Epithelial cell of prostate (primary cell): ENCODE measurements around the gene ACP7.

ENCODE experiments used
- DNase-seq: peaks from one replicate; pipeline ENCODE4 v3.0.0-alpha.2; 2011; ENCODE audit warnings: low read depth, low spot score
- H3K27ac ChIP-seq: fragments of 450-650 bp; 2 replicates; pipeline ENCODE4 v1.5.1; 2017; ENCODE audit warnings: mild to moderate bottlenecking

Gene ACP7

DNA sequence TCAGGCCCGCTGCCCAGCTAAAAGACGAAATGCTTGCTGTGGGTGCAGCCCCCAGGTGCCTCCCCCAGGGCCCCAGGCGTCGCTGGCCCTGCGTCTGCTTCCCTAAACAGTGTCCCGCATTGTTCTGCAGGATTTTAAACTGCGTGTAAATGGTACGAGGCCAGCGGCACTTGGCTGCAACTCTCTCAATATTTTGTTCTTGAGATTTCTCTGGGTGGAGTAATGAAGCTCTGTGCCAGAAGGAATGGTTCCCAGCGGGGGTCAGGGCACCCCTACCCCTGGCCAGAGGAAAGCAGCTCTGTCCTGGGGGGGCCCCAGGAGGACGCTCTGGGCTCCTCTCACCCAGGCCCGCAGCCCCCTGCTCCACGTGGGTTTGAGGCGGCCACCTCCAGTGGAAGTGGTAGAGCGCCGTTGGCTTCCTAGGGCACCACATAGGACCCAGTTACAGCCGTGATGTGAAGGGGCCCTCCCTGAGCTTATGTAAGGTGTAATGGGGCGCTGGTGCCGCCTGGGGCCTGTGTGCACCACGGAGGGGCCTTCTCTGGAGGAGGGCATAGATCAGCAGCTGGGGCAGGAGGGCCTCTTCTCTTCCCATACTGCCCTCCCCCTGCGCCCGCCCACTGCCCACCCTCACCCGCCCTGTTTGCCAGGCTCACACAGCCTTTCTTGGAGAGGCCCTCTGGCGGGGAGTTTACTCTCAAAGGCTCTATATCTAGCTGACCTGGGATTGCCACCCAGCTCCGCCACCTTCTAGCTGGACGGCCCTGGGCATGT, 61.2 kb downstream of the ACP7 start:
- H3K27ac ChIP-seq: no peak overlapping the region
- no peak for DNase-seq

DNA sequence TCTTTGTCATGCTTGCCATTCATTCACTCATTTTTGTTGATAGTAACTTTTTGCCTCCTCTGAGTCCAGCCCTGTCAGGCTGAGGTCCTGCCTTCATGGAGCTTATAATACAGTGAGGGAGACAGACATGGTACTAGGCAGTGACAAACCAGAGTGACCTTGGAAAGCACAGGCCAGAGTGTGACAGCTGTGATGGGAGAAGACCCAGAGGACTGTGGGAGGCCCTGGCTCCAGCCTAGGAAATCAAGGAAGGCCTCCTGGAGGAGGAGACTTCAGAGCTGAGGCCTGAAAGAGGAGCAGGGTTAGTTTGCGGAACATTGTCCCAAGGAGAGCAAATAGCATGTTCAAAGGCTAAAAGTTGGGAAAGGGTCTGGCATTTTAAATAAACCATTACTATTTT, 61.9 kb downstream of the ACP7 start:
- H3K27ac ChIP-seq: no peak overlapping the region
- DNase-seq: no peak

DNA sequence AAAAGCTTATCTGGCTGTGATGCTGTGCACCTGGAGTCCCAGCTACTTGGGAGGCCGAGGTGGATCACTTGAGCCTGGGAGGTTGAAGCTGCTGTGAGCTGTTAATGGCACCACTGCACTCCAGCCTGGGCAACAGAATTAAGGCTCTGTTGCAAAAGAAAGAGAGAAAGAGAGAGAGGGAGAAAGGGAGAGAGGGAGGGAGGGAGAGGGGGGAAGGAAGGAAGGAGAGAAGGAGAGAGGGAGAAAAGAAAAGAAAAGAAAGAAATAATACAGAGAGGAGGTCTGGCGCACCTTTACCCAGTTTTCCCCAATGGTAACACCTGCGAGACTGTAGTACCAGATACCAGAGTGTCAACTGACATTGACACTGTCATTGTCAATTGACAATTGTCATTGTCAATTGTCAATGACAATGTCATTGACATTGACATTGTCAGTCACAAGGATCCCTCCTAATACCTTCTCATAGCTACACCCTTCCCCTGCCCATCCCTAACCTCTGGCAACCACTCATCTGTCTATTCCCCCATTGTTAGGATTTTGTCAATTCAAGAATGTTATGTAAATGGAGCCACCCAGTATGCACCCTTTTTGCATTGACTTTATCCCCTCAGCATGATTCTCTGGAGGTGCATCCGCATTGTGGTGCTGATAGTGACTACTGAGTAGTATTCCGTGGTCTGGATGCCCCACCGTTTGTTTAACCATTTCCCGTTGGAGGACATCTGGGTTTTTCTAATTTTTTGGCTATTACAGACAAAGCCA, 62.7 kb downstream of the ACP7 start:
- DNase-seq: no peak
- H3K27ac ChIP-seq: no peak overlapping the region

DNA sequence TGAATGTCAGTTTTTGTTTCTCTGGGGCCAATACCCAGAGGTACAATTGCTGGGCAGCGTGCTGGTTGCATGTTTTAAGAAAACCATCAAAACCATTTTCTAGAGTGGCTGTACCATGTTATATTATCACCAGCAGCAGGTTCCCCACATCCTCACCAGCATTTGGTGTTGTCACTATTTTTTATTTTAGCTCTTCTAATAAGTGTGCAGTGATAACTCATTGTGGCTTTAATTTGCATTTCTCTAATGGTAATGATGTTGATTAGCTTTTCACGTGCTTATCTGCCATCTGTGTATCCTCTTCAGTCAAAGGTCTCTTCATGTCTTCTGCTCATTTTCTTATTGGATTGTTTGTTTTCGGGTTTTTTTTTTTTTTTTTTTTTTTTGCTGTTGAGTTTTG, 63.3 kb downstream of the ACP7 start:
- DNase-seq: no peak
- H3K27ac ChIP-seq: no peak overlapping the region

DNA sequence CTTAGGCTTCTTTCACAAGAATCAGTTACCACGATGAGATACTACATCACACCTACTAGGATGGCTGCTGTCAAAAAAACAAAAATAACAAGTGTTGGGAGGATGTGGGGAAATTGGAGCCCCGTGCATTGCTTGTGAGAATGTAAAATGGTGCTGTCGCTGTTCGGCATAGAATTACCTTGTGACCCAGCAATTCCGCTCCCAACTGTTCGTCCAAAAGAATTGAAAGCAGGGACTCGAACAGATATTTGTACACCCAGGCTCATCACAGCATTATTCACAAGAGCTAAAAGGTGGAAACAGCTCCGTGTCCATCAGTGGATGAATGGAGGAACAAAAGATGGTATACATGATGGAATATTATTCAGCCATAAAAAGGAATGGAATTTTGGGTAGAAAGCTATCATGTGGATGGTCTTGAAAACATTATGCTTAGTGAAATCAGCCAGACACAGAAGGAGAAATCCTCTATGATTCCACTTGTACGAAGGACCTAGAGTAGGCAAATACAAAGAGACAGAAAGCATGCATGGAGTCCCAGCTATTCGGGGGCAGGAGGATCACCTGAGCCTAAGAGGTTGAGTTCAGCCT, 64.9 kb downstream of the ACP7 start:
- H3K27ac ChIP-seq: no peak overlapping the region
- DNase-seq: no peak

DNA sequence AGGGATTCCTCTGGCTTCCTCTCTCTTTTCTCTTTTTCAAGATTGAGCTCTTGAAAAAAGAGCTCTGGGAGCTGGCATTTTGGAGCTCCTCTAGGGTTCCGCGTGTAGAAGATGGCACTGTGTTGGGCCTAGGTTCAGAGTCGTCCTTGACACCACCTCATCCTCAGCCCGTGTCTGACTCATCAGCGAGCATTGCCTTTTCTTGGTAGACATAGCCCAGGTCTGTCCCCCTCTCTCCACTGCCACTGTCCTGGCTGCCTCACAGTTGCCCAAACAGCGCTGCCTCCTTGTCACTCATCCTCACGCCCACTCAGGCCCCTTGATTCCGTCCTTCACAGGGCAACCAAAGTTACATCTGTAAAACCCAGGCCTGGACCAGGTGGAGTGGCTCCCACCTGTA, 66.1 kb downstream of the ACP7 start:
- DNase-seq: no peak
- H3K27ac ChIP-seq: no peak overlapping the region

DNA sequence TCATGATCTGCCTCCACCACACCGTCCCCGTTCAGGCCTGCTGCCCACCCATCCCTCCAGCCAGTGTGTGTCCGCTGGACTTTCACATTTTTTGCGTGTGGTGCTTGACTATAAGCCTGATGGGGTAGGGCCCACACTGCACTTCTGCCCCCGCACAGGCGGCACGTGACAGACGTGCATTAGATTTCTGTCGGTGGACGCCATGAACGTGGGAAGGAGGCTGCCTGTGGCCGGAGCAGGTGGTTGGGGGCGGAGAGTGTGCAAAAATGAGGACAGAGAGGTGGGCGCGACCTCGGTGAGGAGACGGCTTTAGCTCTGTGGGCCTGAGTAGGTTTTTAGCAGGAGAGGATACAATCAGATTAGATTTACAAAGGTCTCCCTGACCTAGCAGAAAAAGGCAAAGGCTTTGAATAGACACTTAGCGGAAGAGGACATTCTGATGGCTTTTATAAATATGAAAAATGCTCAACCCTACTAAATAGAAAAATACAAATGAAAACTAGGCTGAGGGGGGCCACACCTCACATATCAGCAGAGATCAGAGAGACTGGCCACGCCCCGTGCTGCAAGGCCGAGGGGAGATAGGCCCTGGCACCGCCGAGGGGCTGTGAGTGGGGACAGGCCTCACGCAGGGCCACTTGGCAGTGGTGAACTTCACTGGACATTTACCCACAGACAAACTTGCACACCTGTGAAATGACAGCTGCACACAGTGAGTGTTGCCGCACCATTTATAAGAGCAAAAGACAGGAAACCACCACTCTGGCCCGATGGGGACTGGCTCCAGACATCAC, 66.8 kb downstream of the ACP7 start:
- no peak overlapping the region for H3K27ac ChIP-seq
- DNase-seq: no peak

DNA sequence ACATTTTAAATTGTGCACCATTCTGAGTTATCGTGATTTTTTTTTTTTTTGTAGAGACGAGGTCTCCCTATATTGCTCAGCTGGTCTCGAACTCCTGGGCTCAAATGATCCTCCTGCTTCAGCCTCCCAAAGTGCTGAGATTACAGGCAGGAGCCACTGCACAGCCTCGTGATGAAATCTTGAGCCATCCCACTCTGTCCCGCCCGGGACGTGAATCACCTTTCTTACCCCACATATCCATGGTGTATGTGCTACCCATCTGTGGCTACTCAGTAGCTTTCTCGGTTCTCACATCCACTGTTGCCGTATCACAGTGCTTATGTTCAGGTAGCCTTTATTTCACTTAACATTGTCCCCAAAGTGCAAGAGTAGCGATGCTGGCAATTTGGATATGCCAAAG, 67.9 kb downstream of the ACP7 start:
- peak overlapping the region; percentile 38 for H3K27ac ChIP-seq
- DNase-seq: no peak

DNA sequence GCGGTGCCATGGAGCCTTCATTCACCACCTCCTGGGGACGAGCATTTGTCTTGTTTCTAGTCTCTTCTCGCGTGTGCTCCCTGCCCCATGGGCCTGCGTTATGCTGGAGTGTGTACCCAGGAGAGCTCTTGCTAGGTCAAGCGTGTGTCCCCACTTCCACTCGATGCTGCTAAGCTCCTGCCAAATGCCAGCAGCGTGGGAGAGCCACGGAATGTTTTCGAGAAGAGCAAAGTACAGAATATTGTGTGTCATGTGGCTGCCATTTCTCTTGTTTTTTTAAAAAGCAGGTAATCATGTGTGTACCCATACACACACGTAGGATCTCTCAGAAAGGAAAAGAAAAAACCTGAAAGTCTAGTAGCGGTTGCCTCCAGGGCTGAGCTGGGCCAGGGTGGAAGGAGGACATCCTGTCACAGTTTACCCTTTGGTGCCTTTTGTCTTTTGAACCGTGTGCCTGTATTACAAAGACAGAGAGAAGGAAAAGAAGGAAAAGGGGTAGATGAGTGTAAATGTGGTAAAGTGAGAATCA, 70.0 kb downstream of the ACP7 start:
- DNase-seq: no peak
- H3K27ac ChIP-seq: peak overlapping the region; percentile 70

DNA sequence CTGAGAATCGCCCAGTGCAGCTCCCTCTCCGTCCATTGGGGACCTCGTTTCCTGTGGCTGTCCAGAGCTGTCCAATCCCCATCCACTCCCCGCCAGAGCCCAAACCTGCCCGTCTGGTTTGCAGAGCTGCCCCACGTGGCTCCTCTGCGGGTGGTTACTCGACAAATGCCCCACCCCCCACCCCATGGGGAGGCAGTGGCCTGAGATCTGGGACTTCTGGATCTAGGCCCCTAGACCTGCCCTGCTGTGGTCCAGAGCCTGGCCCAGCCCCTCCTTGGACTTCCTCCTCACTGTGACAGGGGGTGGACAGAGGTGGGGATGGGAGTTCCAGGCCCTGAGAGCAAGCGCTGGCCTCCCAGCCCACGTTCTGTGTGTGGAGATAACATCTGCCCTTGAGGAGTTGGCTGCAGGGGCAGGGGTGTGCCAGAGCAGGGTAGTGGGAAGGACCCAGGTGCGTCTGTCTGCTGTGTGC, 70.5 kb downstream of the ACP7 start:
- DNase-seq: no peak
- H3K27ac ChIP-seq: peak overlapping the region; percentile 70

DNA sequence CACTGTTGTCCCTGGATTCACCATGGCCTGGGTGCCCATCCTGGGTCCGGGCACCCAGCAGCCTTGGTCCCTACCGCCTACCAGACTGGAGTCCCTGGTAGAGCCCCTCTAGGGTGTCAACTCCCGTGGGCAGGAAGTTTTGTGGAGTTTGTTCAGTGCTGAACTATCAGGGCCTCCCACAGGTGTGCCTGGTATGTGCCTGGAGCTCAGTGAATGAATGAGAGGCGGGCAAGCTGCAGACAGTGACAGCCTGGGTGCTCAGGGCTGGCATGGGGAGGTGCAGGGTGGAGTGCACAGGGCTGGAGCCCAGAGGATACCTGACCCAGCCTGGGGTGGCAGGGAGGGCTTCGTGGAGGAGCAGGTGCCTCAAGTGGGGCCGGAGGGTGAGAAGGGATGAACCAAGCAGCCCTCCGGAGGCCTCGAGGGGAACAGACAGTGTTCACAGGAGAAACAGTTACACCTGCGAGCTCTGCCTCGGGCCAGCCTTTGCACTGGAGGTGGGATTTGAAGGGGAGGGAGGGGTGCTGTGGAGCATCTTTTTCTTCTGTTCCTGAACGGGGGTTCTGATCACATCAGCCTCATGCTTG, 71.0 kb downstream of the ACP7 start:
- peak overlapping the region; percentile 70 for H3K27ac ChIP-seq
- DNase-seq: no peak

DNA sequence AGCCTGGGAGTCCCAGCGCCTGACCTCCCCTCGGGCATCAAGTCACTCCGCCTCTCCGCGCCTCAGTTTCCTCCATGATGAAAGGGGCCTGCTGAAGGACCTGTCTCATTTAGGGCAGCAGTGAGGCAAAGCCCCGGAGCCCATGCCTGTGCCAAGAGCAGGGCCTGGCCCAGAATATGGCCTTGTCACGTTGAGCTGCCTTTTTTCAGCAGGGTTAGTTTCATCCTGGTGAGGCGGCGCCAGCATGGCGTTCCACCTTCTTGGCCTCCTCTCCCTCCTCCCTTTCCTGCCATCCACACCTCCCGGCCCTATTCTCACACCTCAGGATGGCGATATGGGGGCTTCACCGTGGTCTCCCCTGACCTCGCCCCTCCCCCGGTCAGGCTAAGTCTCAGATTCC, 71.6 kb downstream of the ACP7 start:
- DNase-seq: no peak
- peak overlapping the region; percentile 70 for H3K27ac ChIP-seq

DNA sequence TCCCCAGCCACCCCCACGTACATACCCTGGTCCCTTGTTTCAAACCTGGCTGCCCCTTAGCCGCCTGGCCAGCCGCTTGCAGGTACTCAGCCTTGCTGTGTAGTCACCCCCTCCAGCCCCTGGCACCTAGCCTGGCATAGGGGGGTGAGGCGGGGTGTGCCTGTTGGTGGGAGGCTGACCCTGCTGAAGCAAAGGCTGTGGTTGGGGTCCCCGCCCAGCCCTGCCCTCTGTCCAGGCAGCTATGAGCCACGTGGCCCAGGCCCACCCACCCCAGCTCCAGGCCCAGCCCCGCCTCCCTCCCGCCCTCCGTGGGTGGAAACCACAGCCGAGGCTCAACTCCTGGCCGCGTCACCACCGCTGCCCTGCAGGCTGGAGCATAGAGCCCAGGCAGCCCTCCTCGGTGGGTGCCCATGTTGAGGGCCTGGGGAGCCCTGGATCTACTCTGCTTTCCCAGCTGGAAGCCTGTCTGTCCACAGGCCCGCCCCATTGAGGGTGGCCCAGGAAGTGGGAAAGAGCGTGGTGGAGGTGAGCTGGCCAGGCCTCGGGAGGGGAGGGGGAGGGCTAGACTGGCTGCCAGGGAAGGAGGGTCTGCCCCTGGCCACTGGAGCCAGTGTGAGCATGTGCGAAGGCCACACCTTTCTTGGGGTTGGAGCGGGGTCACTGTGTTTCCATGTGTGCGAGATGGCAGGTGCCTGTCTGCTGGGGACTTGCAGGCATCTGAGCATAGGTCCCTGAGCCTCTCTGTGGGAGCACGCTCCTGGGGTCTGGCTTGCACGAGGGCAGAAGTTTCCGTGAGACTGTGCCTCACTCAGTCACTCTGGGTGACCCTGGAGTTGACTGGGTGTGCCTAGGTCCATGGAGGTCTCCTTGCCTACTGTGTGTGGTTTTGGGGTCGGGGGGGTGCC, 72.4 kb downstream of the ACP7 start:
- H3K27ac ChIP-seq: peak overlapping the region; percentile 70
- DNase-seq: no peak

DNA sequence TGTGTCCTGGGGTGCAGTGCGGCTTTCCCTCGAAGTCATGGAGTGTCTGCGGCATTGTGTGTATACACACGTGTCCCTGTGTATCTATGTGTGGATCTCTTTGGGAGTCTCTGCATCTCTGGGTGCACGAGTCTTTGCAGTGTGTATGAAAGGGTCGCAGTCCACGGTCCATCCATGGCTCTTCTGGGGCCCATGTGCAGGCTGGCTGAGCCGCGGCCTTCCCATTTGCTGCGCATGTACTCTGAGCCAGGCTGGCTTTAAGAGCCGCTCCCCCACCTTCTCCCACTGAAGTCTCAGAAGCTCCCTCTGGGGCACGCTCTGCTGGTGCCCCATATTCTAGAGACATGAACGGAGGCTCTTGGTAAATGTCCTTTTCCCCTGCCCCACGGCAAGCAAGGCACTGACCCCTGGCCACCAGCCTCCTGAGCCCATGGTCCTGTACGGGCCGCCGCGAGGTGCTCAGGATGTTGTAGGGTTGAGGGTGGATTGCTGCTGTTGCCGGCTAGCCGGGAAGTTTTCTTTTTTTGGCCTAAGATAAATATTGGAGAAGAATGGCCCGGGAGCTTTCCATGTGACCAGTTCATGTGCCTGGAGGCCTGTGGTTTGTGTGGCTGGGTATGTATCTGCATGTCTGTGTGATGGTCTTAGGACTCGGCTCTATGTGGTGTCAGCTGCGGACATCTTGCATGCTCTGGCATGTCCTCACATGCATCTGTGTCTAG, 73.3 kb downstream of the ACP7 start:
- DNase-seq: no peak
- H3K27ac ChIP-seq: no peak overlapping the region

DNA sequence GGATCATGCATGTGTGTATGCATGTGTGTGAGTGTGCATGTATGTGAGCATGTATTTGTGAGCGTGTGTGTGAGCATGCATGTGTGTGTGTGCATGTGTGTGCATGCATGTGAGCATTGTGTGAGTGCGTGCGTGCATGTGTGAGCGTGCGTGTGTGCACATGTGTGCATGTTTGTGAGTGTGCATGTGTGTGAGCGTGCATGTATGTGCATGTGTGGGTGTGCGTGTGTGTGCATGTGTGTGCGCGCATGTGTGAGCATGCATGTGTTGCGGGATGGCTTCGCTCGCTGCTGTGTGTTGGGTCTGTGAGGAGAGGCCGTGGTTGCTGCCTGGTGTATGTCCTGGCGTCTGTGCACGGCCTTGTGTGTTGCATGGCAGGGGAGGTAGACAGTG, 73.8 kb downstream of the ACP7 start:
- DNase-seq: no peak
- no peak overlapping the region for H3K27ac ChIP-seq

DNA sequence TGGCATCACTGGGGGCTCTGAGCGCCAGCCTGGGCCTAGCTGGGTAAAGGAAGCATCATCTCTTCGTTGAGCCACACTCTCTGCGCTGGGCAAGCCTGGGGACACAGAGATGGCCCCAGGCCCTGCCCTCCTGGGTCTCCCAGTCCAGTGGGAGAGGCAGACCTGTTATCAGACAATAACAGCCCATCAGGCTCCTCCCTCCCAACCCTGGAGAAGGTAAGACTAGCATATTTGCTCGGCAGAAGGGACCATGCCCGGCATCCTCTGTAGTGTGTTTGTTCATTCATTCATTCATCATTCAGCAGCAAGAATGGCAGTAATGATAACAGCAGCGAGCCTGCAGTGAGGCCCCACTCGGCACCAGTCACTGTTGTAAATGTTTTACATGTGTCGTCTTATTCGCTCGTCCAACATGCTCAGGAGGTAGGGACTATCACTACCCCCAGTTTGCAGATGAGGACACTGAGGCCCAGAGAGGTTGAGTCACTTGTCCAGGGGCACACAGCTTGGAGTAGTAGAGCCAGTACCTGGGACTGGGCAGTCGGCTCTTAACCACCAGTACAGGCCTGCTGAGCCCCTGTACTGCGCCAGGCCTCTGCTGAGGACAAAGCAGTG, 74.6 kb downstream of the ACP7 start:
- no peak overlapping the region for H3K27ac ChIP-seq
- DNase-seq: no peak

DNA sequence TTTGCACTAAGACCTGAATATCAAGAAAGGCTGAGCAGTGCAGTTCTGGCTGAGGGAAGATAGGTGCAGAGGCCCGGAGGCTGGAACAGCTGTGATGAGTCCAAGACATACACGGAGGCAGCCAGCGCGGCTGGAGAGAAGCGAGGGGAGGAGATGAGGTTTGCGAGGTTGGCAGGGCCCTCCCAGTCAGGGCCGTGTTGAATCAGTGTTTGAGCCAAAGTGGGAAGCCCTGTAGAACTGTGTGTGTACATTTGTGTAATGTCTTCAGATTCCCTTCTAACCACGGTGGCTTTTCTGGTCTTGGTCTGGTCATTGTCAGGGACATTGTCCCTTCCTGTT, 76.3 kb downstream of the ACP7 start:
- DNase-seq: peak; percentile 18
- peak overlapping the region; percentile 72 for H3K27ac ChIP-seq
